ENCODE measurements around the gene XIRP2. TPM values are rescaled to one million over a fixed set of nuclear protein-coding genes. Genes with fewer than 3 reads are reported as not detected.

The XIRP2 gene
- polyA plus RNA-seq, 4 donors: 0.05 to 0.15 (median 0.11) TPM

GRCh38 chr2:167187049-167187727 lies 298.9 kb downstream of the XIRP2 start:
- DNase-seq (ENCODE audit: low read depth in 4 of 4, low spot score in 3 of 4): no peak

GRCh38 chr2:167187978-167188967 lies 300.0 kb downstream of the XIRP2 start:
- DNase-seq (ENCODE audit: low read depth in 4 of 4, low spot score in 3 of 4): no peak

GRCh38 chr2:167190053-167190452 lies 301.8 kb downstream of the XIRP2 start:
- no peak for DNase-seq (ENCODE audit: low read depth in 4 of 4, low spot score in 3 of 4)

- DNase-seq (ENCODE audit: low read depth in 4 of 4, low spot score in 3 of 4): no peak
Observed at GRCh38 chr2:167191588-167191987, 303.3 kb downstream of the XIRP2 start.

- DNase-seq (ENCODE audit: low read depth in 4 of 4, low spot score in 3 of 4): no peak
Observed at GRCh38 chr2:167192833-167193232, 304.6 kb downstream of the XIRP2 start.

GRCh38 chr2:167196461-167197252 lies 308.4 kb downstream of the XIRP2 start:
- no peak for DNase-seq (ENCODE audit: low read depth in 4 of 4, low spot score in 3 of 4)

- no peak for DNase-seq (ENCODE audit: low read depth in 4 of 4, low spot score in 3 of 4)
Observed at GRCh38 chr2:167198009-167198408, 309.7 kb downstream of the XIRP2 start.

- DNase-seq (ENCODE audit: low read depth in 4 of 4, low spot score in 3 of 4): no peak
Observed at GRCh38 chr2:167198576-167198975, 310.3 kb downstream of the XIRP2 start.

- DNase-seq (ENCODE audit: low read depth in 4 of 4, low spot score in 3 of 4): no peak
Observed at GRCh38 chr2:167200019-167200418, 311.7 kb downstream of the XIRP2 start.

- DNase-seq (ENCODE audit: low read depth in 4 of 4, low spot score in 3 of 4): no peak
Observed at GRCh38 chr2:167209784-167210183, 321.5 kb downstream of the XIRP2 start.

- peak in 1 of 4 donors; percentile 18 for DNase-seq (ENCODE audit: low read depth in 4 of 4, low spot score in 3 of 4)
Observed at GRCh38 chr2:167212014-167212648, 323.9 kb downstream of the XIRP2 start.

GRCh38 chr2:167215595-167215994 lies 327.3 kb downstream of the XIRP2 start:
- DNase-seq (ENCODE audit: low read depth in 4 of 4, low spot score in 3 of 4): no peak

- DNase-seq (ENCODE audit: low read depth in 4 of 4, low spot score in 3 of 4): no peak
Observed at GRCh38 chr2:167237478-167237877, 349.2 kb downstream of the XIRP2 start.

GRCh38 chr2:167240671-167241070 lies 352.4 kb downstream of the XIRP2 start:
- no peak for DNase-seq (ENCODE audit: low read depth in 4 of 4, low spot score in 3 of 4)

GRCh38 chr2:167249197-167249596 lies 360.9 kb downstream of the XIRP2 start:
- DNase-seq (ENCODE audit: low read depth in 4 of 4, low spot score in 3 of 4): no peak

GRCh38 chr2:167253025-167253424 lies 364.7 kb downstream of the XIRP2 start:
- DNase-seq (ENCODE audit: low read depth in 4 of 4, low spot score in 3 of 4): no peak

GRCh38 chr2:167254721-167255120 lies 366.4 kb downstream of the XIRP2 start:
- DNase-seq (ENCODE audit: low read depth in 4 of 4, low spot score in 3 of 4): no peak

GRCh38 chr2:167258712-167259111 lies 370.4 kb downstream of the XIRP2 start:
- no peak for DNase-seq (ENCODE audit: low read depth in 4 of 4, low spot score in 3 of 4)

GRCh38 chr2:167264380-167264779 lies 376.1 kb downstream of the XIRP2 start:
- DNase-seq (ENCODE audit: low read depth in 4 of 4, low spot score in 3 of 4): no peak

- no peak for DNase-seq (ENCODE audit: low read depth in 4 of 4, low spot score in 3 of 4)
Observed at GRCh38 chr2:167265004-167265403, 376.7 kb downstream of the XIRP2 start.
